Body of pancreas (tissue), 4 donors: ENCODE data around the gene KAT6B.

ENCODE experiments used
- POLR2A ChIP-seq, 3 donors: fragments of 450-650 bp; IDR thresholded peaks; one replicate each; pipeline ENCODE4 v1.6.1; 2016; ENCODE audit warnings: antibody characterized with exemption in 3 of 3, mild to moderate bottlenecking in 2 of 3
- TF ChIP-seq, protein P1 (sequence below), 7 experiments: fragments of 450-650 bp in 4 of 7; fragments of 200-600 bp in 3 of 7; sonication (generic) in 3 of 7; IDR thresholded peaks; one replicate each; pipeline ENCODE4 v1.5.1; 2016 to 2019; ENCODE audit warnings: antibody characterized with exemption in 7 of 7

GRCh38 chr10:75034131-75034512, 207.7 kb downstream of the KAT6B start:
- TF ChIP-seq, protein P1, sequence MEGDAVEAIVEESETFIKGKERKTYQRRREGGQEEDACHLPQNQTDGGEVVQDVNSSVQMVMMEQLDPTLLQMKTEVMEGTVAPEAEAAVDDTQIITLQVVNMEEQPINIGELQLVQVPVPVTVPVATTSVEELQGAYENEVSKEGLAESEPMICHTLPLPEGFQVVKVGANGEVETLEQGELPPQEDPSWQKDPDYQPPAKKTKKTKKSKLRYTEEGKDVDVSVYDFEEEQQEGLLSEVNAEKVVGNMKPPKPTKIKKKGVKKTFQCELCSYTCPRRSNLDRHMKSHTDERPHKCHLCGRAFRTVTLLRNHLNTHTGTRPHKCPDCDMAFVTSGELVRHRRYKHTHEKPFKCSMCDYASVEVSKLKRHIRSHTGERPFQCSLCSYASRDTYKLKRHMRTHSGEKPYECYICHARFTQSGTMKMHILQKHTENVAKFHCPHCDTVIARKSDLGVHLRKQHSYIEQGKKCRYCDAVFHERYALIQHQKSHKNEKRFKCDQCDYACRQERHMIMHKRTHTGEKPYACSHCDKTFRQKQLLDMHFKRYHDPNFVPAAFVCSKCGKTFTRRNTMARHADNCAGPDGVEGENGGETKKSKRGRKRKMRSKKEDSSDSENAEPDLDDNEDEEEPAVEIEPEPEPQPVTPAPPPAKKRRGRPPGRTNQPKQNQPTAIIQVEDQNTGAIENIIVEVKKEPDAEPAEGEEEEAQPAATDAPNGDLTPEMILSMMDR (IDR thresholded peaks at IDR 0.05), result no peak
- no peak for TF ChIP-seq POLR2A (IDR thresholded peaks at IDR 0.05)
